GM18873 (cell line): ENCODE results near the gene PRKAG2.

Source experiments
- ATAC-seq: cut with Tn5 transposase; IDR thresholded peaks from one replicate; pipeline ENCODE4 v1.9.1; 2021; ENCODE audit warnings: mild to moderate bottlenecking, moderate library complexity, moderate number of reproducible peaks; ENCODE audit not compliant: unreplicated experiment, low FRiP score

PRKAG2 gene

GRCh38 chr7:151517601-151518104 is 359.3 kb downstream of the PRKAG2 start:
- ATAC-seq = no peak

GRCh38 chr7:151515276-151515565 is 361.7 kb downstream of the PRKAG2 start:
- ATAC-seq = no peak

GRCh38 chr7:151514461-151515275 is 362.2 kb downstream of the PRKAG2 start:
- no peak for ATAC-seq

- no peak for ATAC-seq
These were observed 363.8 kb downstream of the PRKAG2 start for GRCh38 chr7:151513133-151513532.

GRCh38 chr7:151512353-151512752 is 364.6 kb downstream of the PRKAG2 start:
- no peak for ATAC-seq

GRCh38 chr7:151511946-151512345 is 365.0 kb downstream of the PRKAG2 start:
- ATAC-seq = no peak

- no peak for ATAC-seq
These were observed 365.6 kb downstream of the PRKAG2 start for GRCh38 chr7:151511270-151511669.

- ATAC-seq = no peak
These were observed 367.1 kb downstream of the PRKAG2 start for GRCh38 chr7:151509670-151510333.

GRCh38 chr7:151508991-151509390 is 367.9 kb downstream of the PRKAG2 start:
- ATAC-seq = no peak

GRCh38 chr7:151507806-151508205 is 369.1 kb downstream of the PRKAG2 start:
- ATAC-seq = no peak

GRCh38 chr7:151506901-151507382 is 370.0 kb downstream of the PRKAG2 start:
- no peak for ATAC-seq
